Measurements from ENCODE around the gene MMP21.

MMP21 gene

GRCh38 chr10:125792342-125793300 lies 17.0 kb upstream of the MMP21 start:
- DNase-seq (ENCODE audit: low read depth) = no peak

- no peak for DNase-seq (ENCODE audit: low read depth)
Measured at GRCh38 chr10:125788156-125789034, 12.8 kb upstream of the MMP21 start.

- DNase-seq (ENCODE audit: low read depth) = no peak
Measured at GRCh38 chr10:125785791-125786190, 10.2 kb upstream of the MMP21 start.

GRCh38 chr10:125783957-125784356 lies 8.3 kb upstream of the MMP21 start:
- peak; percentile 34 for DNase-seq (ENCODE audit: low read depth)

- no peak for DNase-seq (ENCODE audit: low read depth)
Measured at GRCh38 chr10:125783408-125783807, 7.8 kb upstream of the MMP21 start.

- DNase-seq (ENCODE audit: low read depth) = no peak
Measured at GRCh38 chr10:125782616-125783015, 7.0 kb upstream of the MMP21 start.

GRCh38 chr10:125782054-125782453 lies 6.4 kb upstream of the MMP21 start:
- no peak for DNase-seq (ENCODE audit: low read depth)

- DNase-seq (ENCODE audit: low read depth) = no peak
Measured at GRCh38 chr10:125781374-125781773, 5.8 kb upstream of the MMP21 start.

- DNase-seq (ENCODE audit: low read depth) = no peak
Measured at GRCh38 chr10:125779403-125780327, 4.0 kb upstream of the MMP21 start.

- no peak for DNase-seq (ENCODE audit: low read depth)
Measured at GRCh38 chr10:125778556-125778955, 2.9 kb upstream of the MMP21 start.

- DNase-seq (ENCODE audit: low read depth) = no peak
Measured at GRCh38 chr10:125777806-125778205, 2.2 kb upstream of the MMP21 start.

GRCh38 chr10:125774581-125775191 lies 935 bp downstream of the MMP21 start:
- DNase-seq (ENCODE audit: low read depth) = no peak

- no peak for DNase-seq (ENCODE audit: low read depth)
Measured at GRCh38 chr10:125773687-125774543, 1.7 kb downstream of the MMP21 start.

GRCh38 chr10:125772864-125773180 lies 2.8 kb downstream of the MMP21 start:
- DNase-seq (ENCODE audit: low read depth) = no peak

GRCh38 chr10:125772112-125772863 lies 3.3 kb downstream of the MMP21 start:
- no peak for DNase-seq (ENCODE audit: low read depth)

- no peak for DNase-seq (ENCODE audit: low read depth)
Measured at GRCh38 chr10:125770844-125771243, 4.8 kb downstream of the MMP21 start.

- no peak for DNase-seq (ENCODE audit: low read depth)
Measured at GRCh38 chr10:125769175-125769574, 6.4 kb downstream of the MMP21 start.

GRCh38 chr10:125768219-125768855 lies 7.3 kb downstream of the MMP21 start:
- DNase-seq (ENCODE audit: low read depth) = peak; percentile 29

- DNase-seq (ENCODE audit: low read depth) = no peak
Measured at GRCh38 chr10:125766511-125766910, 9.1 kb downstream of the MMP21 start.

All from amniotic epithelial cell (primary cell).